CD14-positive monocyte (primary cell): ENCODE data around the gene LENEP. TPM values are rescaled to one million over a fixed set of nuclear protein-coding genes. Genes with fewer than 3 reads are reported as not detected.
A peak's percentile ranks its signal among the peaks of the same experiment; 100 is the strongest.

Experiments used
- DNase-seq, 3 donors: peaks; one replicate each; pipeline ENCODE4 v3.0.0-alpha.2; 2011 to 2022
- H2AFZ ChIP-seq: 2 replicates; pipeline ENCODE4 v1.6.0; 2012; ENCODE audit warnings: mild to moderate bottlenecking, low read depth, low read length, inconsistent platforms; ENCODE audit not compliant: insufficient read depth, poor library complexity, severe bottlenecking
- H3K27ac ChIP-seq, 2 donors: 1 replicate in 1 of 2; 2 replicates in 1 of 2; pipeline ENCODE4 v1.5.1; 2012 to 2013; ENCODE audit warnings: low read length in 2 of 2, control low read depth in 1 of 2, inconsistent platforms in 1 of 2, low read depth in 1 of 2, mild to moderate bottlenecking in 1 of 2
- H3K27me3 ChIP-seq, 2 donors: one replicate each; pipeline versions ENCODE4 v1.6.0 to v1.6.1; 2011 to 2013; ENCODE audit warnings: low read length in 2 of 2; ENCODE audit not compliant: control insufficient read depth in 2 of 2, insufficient read depth in 2 of 2
- H3K36me3 ChIP-seq, 2 donors: replicated peaks in 1 of 2; 1 replicate in 1 of 2; 2 replicates in 1 of 2; pipeline versions ENCODE4 v1.5.1 to v1.6.1; 2012 to 2013; ENCODE audit warnings: low read length in 2 of 2, control low read depth in 1 of 2, inconsistent platforms in 1 of 2, mild to moderate bottlenecking in 1 of 2; ENCODE audit not compliant: insufficient read depth in 2 of 2, control insufficient read depth in 1 of 2
- H3K4me1 ChIP-seq, 2 donors: 1 replicate in 1 of 2; 2 replicates in 1 of 2; pipeline versions ENCODE4 v1.5.1 to v1.6.1; 2012 to 2013; ENCODE audit warnings: low read length in 2 of 2, control low read depth in 1 of 2, inconsistent platforms in 1 of 2, mild to moderate bottlenecking in 1 of 2, moderate library complexity in 1 of 2; ENCODE audit not compliant: insufficient read depth in 2 of 2, control insufficient read depth in 1 of 2
- H3K4me2 ChIP-seq: replicated peaks from 2 replicates; pipeline ENCODE3; 2012; ENCODE audit warnings: low read length, moderate library complexity, mild to moderate bottlenecking; ENCODE audit not compliant: poor library complexity, severe bottlenecking; ENCODE audit errors: extremely low read depth
- H3K4me3 ChIP-seq, 3 experiments: fragments of 200-600 bp in 1 of 3; sonication (generic) in 1 of 3; replicated peaks in 1 of 3; 1 replicate in 2 of 3; 2 replicates in 1 of 3; pipeline ENCODE4 v1.5.1; 2011 to 2013; ENCODE audit warnings: low read length in 3 of 3, mild to moderate bottlenecking in 3 of 3, control low read depth in 2 of 3, low read depth in 2 of 3, inconsistent platforms in 1 of 3, moderate library complexity in 1 of 3
- H3K79me2 ChIP-seq: 2 replicates; pipeline ENCODE4 v1.6.0; 2012; ENCODE audit warnings: mild to moderate bottlenecking, control low read depth, inconsistent platforms, low read length, moderate library complexity; ENCODE audit not compliant: insufficient read depth
- H3K9ac ChIP-seq: 2 replicates; pipeline ENCODE4 v1.6.0; 2017; ENCODE audit warnings: low read length, mild to moderate bottlenecking; ENCODE audit not compliant: insufficient read depth, poor library complexity, severe bottlenecking
- H3K9me3 ChIP-seq, 2 donors: replicated peaks in 1 of 2; 1 replicate in 1 of 2; 2 replicates in 1 of 2; pipeline versions ENCODE4 v1.5.1 to v1.6.1; 2012 to 2013; ENCODE audit warnings: low read length in 2 of 2, control low read depth in 1 of 2; ENCODE audit not compliant: control insufficient read depth in 1 of 2, insufficient read depth in 1 of 2
- H4K20me1 ChIP-seq: 2 replicates; pipeline ENCODE4 v1.6.0; 2012; ENCODE audit warnings: mild to moderate bottlenecking, low read length, control low read depth, moderate library complexity; ENCODE audit not compliant: insufficient read depth
- H3K27ac Mint-ChIP-seq, 7 donors: one replicate each; pipeline ENCODE4 v1.8.0; 2020; ENCODE audit warnings: mild to moderate bottlenecking in 7 of 7, mixed read lengths in 7 of 7, moderate library complexity in 6 of 7, inconsistent platforms in 2 of 7
- H3K27me3 Mint-ChIP-seq, 3 donors: one replicate each; pipeline ENCODE4 v1.8.0; 2021 to 2022; ENCODE audit warnings: low read depth in 3 of 3, mild to moderate bottlenecking in 3 of 3, mixed read lengths in 3 of 3, moderate library complexity in 3 of 3, inconsistent platforms in 1 of 3
- H3K36me3 Mint-ChIP-seq, 2 donors: one replicate each; pipeline ENCODE4 v1.8.0; 2020; ENCODE audit warnings: mixed read lengths in 2 of 2, inconsistent platforms in 1 of 2, mild to moderate bottlenecking in 1 of 2
- H3K4me1 Mint-ChIP-seq: one replicate; pipeline ENCODE4 v1.8.0; 2020; ENCODE audit warnings: mild to moderate bottlenecking, mixed read lengths
- H3K4me3 Mint-ChIP-seq, 2 donors: one replicate each; pipeline ENCODE4 v1.8.0; 2020; ENCODE audit warnings: mild to moderate bottlenecking in 2 of 2, mixed read lengths in 2 of 2, moderate library complexity in 1 of 2
- H3K9me3 Mint-ChIP-seq, 7 donors: one replicate each; pipeline ENCODE4 v1.8.0; 2020 to 2022; ENCODE audit warnings: mixed read lengths in 7 of 7, mild to moderate bottlenecking in 6 of 7, moderate library complexity in 6 of 7, inconsistent platforms in 2 of 7
- CTCF ChIP-seq: fragments of 200-600 bp; IDR thresholded peaks from one replicate; pipeline ENCODE4 v1.8.0; 2022; ENCODE audit warnings: antibody characterized with exemption, mild to moderate bottlenecking
- WGBS: methylation state at CpG from one replicate; pipeline ENCODE4 v1.1.5; 2013; ENCODE audit warnings: missing lambda C conversion rate; ENCODE audit not compliant: insufficient coverage; 5-methylcytosine and 5-hydroxymethylcytosine counted together
- intact Hi-C, 2 donors: fragments of 100-400 bp; cut with micrococcal nuclease; formaldehyde crosslinking; loops; one replicate each; pipeline versions ENCODE4 v1.15.0 to v1.15.1; 2023
- polyA plus RNA-seq, 3 donors: library from polyadenylated mRNA; depleted of rRNA in 1 of 3; unstranded in 2 of 3; stranded (reverse) in 1 of 3; fragments of 300-500 nt in 2 of 3; fragments of >200 nt in 1 of 3; fragmentation: Illumina TruSeq in 2 of 3; gene quantifications; 1 replicate in 2 of 3; 2 replicates in 1 of 3; pipeline ENCODE4 v1.2.3, GENCODE V29; 2012 to 2021

The LENEP gene
- polyA plus RNA-seq, 3 donors: not detected

- Mint-ChIP-seq H3K27me3 (peaks cover 0 to 2% (median 0%) of the 10 kb centered on the region in 3 donors), H3K9me3 (no peaks in the 10 kb centered on the region), H3K27ac (peak within 1 kb of the TSS; percentile 78 to 92 (median 87)), H3K4me3 (peak within 1 kb of the TSS; percentile 81 to 91), H3K4me1 (peaks cover 29% of the 10 kb centered on the region), H3K36me3 (peaks cover 35 to 47% of the 10 kb centered on the region in 2 donors)
- peaks cover 21 to 36% of the 10 kb centered on the region in 2 donors for H3K4me1 ChIP-seq
- no peaks in the 10 kb centered on the region for H3K27me3 ChIP-seq
- peak; percentile 85 for TF ChIP-seq CTCF
- H3K27ac ChIP-seq: peak within 1 kb of the TSS; percentile 57 to 90
- H3K36me3 ChIP-seq: peaks cover 48 to 55% of the 10 kb centered on the region in 2 donors
- WGBS: under 1% methylated on average over 92 of the region's 93 CpGs
- H4K20me1 ChIP-seq: peaks cover 45% of the 10 kb centered on the region
- DNase-seq: peak; percentile 64 to 68 (median 64)
- H2AFZ ChIP-seq: peak within 1 kb of the TSS; percentile 88
- peaks cover 38% of the 10 kb centered on the region for H3K79me2 ChIP-seq
- peak within 1 kb of the TSS; percentile 93 for H3K4me2 ChIP-seq
- H3K9ac ChIP-seq: peak within 1 kb of the TSS; percentile 89
- intact Hi-C loops: loop anchor here (5.0 kb wide), 2 partner anchors 41 to 56 kb away; partner anchors contain the start of gene ZBTB7B (in 2 of the 2)
- no peaks in the 10 kb centered on the region for H3K9me3 ChIP-seq
- H3K4me3 ChIP-seq: peak within 1 kb of the TSS; percentile 73 to 95 (median 93)
These were observed 31.9 kb upstream of the LENEP start, which contains the start of gene PYGO2 for GRCh38 chr1:154961207-154962155. TSS of gene PYGO2 (minus strand) at chr1:154961782. CDS start at chr1:154961576, 206 bp downstream.

- DNase-seq: no peak
- peak overlapping the region; percentile 44 to 90 for H3K27ac ChIP-seq
- peak overlapping the region; percentile 88 for H2AFZ ChIP-seq
- peaks cover 53% of the 10 kb centered on the region for H4K20me1 ChIP-seq
- intact Hi-C loops: loop anchor here (5.0 kb wide), 2 partner anchors 40 to 55 kb away; partner anchors contain the start of gene ZBTB7B (in 2 of the 2)
- no peaks in the 10 kb centered on the region for H3K9me3 ChIP-seq
- H3K79me2 ChIP-seq: peaks cover 43% of the 10 kb centered on the region
- peak overlapping the region; percentile 78 to 90 (median 85) for H3K27ac Mint-ChIP-seq
- H3K9ac ChIP-seq: peak overlapping the region; percentile 89
- 0% methylated on average over 10 of the region's 25 CpGs for WGBS
- TF ChIP-seq CTCF: peak; percentile 51
- H3K36me3 ChIP-seq: peaks cover 56 to 63% of the 10 kb centered on the region in 2 donors
- peaks cover 24% of the 10 kb centered on the region for H3K4me1 Mint-ChIP-seq
- peak overlapping the region; percentile 93 for H3K4me2 ChIP-seq
- peaks cover 43 to 55% of the 10 kb centered on the region in 2 donors for H3K36me3 Mint-ChIP-seq
- H3K27me3 ChIP-seq: no peaks in the 10 kb centered on the region
- peak overlapping the region; percentile 73 to 95 (median 93) for H3K4me3 ChIP-seq
- peak overlapping the region; percentile 81 to 91 for H3K4me3 Mint-ChIP-seq
- H3K9me3 Mint-ChIP-seq: no peaks in the 10 kb centered on the region
- H3K4me1 ChIP-seq: peaks cover 17 to 30% of the 10 kb centered on the region in 2 donors
- H3K27me3 Mint-ChIP-seq: peaks cover 0 to 3% (median 0%) of the 10 kb centered on the region in 3 donors
These were observed 31.1 kb upstream of the LENEP start for GRCh38 chr1:154962156-154962749.
